ENCODE measurements around the gene RPL27.

Gene RPL27

DNA sequence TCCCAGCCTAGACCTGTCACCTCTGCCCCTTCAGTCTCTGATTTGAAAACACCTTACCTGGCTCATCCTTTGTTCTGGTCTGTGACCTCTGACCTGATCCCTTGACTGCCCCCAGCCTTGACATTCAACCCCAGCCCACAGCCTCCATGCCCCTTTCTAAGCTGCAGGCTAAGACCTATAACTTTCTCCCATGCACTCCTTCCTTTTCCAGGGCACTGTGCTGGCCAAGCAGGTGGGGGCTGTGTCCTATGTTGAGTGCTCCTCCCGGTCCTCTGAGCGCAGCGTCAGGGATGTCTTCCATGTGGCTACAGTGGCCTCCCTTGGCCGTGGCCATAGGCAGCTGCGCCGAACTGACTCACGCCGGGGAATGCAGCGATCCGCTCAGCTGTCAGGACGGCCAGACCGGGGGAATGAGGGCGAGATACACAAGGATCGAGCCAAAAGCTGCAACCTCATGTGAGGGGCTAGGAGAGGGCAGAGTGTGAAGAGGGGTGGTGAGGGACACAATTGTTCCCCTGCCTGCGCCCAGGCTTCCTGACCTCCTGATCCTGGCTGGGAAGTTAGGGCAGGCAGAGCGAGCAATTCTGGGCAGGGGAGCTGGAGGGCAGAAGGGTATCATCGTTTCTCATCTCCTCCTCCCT is 30.1 kb downstream of the RPL27 start:
- TF ChIP-seq POLR2A (IDR thresholded peaks at IDR 0.05; ENCODE audit: extremely low read depth, insufficient read length) (no peak), MYC (IDR thresholded peaks at IDR 0.05; ENCODE audit: low read depth, low read length) (no peak)
- TF ChIP-seq, protein P1, sequence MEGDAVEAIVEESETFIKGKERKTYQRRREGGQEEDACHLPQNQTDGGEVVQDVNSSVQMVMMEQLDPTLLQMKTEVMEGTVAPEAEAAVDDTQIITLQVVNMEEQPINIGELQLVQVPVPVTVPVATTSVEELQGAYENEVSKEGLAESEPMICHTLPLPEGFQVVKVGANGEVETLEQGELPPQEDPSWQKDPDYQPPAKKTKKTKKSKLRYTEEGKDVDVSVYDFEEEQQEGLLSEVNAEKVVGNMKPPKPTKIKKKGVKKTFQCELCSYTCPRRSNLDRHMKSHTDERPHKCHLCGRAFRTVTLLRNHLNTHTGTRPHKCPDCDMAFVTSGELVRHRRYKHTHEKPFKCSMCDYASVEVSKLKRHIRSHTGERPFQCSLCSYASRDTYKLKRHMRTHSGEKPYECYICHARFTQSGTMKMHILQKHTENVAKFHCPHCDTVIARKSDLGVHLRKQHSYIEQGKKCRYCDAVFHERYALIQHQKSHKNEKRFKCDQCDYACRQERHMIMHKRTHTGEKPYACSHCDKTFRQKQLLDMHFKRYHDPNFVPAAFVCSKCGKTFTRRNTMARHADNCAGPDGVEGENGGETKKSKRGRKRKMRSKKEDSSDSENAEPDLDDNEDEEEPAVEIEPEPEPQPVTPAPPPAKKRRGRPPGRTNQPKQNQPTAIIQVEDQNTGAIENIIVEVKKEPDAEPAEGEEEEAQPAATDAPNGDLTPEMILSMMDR (IDR thresholded peaks at IDR 0.05; ENCODE audit: low read depth, low read length), result no peak
- TF ChIP-seq, protein P2, sequence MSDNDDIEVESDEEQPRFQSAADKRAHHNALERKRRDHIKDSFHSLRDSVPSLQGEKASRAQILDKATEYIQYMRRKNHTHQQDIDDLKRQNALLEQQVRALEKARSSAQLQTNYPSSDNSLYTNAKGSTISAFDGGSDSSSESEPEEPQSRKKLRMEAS (IDR thresholded peaks at IDR 0.05; ENCODE audit: low read depth, low read length), result no peak
- no peak overlapping the region for H3K4me3 ChIP-seq (ENCODE audit: low read depth, low read length)
- DNase-seq (ENCODE audit: low read depth), result no peak

DNA sequence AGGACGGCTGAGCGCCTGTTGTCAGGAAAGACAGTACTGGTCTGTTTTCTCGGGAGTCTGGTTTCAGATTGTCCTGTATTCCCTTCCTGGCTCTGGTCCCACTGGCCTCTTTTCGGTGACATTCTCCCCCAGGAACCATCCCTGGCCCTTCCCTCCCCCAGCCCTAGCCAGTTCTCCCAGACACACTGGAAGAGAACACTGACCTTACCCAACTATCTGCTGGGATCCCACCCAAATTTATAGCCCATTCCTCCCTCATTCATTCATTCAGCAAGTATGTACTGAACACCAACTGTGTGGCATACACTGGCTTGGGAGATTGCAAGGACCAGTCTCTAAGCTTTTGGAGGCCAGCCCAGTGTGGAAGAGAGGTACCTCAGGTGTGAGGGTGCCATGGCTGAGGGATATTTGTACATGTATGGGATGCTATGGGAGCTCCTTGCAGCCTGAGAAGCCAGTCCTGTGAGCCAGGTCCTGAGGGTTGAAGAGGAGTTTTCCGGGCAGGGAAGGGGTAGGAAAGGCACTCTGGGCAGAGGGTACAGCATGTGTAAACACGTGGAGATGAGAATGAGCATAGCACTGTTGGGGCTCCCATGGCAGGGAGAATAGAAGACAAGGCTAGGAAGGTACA is 32.0 kb downstream of the RPL27 start:
- TF ChIP-seq MYC (IDR thresholded peaks at IDR 0.05; ENCODE audit: low read depth, low read length) (no peak), POLR2A (IDR thresholded peaks at IDR 0.05; ENCODE audit: extremely low read depth, insufficient read length) (no peak)
- TF ChIP-seq, protein P2 (IDR thresholded peaks at IDR 0.05; ENCODE audit: low read depth, low read length), result no peak
- TF ChIP-seq, protein P1 (IDR thresholded peaks at IDR 0.05; ENCODE audit: low read depth, low read length), result no peak
- H3K4me3 ChIP-seq (ENCODE audit: low read depth, low read length), result no peak overlapping the region
- no peak for DNase-seq (ENCODE audit: low read depth)

DNA sequence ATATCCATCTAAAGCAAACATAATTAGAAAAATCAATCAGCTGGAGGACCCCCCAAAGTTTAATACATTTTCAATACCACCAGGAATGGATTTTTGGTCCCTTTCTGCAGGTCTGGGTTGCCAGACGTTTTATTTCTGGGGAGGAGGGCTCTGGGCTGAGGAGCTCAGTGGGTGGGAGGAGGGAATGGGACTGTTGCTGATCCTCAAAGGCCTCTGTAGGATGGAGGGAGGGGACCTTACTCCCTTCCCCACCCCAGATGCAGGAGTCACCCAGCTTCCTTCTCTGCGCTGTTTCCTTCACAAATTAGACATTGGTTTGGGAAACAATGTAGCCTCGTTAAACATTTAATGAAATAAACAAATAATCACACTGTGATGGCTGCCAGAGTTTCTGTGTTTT is 33.4 kb downstream of the RPL27 start:
- no peak overlapping the region for H3K4me3 ChIP-seq (ENCODE audit: low read depth, low read length)
- no peak for DNase-seq (ENCODE audit: low read depth)
- TF ChIP-seq MYC (IDR thresholded peaks at IDR 0.05; ENCODE audit: low read depth, low read length), result no peak
- TF ChIP-seq POLR2A (IDR thresholded peaks at IDR 0.05; ENCODE audit: extremely low read depth, insufficient read length), result no peak
- TF ChIP-seq, protein P1 (IDR thresholded peaks at IDR 0.05; ENCODE audit: low read depth, low read length), result no peak
- TF ChIP-seq, protein P2 (IDR thresholded peaks at IDR 0.05; ENCODE audit: low read depth, low read length), result no peak

DNA sequence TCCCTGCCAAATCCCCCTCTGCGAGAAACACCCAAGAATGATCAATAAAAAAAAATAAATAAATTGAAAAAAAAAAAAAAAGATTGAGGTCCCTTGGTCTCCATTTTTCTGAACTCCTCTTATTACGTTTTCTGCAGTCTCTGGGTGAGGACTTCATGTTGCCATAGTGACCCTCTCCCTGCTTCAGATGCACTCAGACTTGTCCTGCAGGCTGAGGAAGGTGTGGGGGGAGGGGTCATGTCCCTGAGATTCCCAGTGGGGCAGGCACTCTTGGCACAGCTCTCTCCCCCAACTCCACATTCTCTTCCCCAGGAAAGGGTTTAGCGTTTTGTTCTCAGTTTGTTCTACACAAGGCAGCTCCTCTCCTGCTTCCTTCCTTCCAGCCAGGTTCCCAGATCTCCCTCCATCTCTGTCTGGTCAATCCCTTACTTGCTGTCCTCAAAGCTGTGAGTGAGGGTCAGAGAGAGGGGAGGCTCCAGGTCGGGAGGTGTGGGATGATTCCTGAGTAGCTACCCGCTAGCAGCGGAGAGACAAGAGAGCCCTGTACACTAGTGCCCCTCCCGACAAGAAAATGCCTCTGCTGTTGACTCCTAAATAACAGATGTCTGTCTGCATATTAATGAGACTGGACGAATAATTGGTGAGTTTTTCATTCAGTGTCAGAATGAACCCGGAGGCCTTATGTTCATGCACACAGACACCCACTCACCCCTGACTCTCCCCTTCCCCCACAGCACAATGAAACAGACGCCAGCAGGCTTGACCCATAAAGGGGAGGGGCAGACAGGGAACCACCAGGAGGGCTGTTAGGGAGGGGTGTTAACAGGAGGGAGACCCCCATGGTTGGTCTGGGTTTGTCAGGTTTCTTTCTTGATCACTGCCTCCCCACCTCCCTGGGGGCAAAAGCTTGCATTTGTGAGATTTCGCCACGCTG is 36.0 kb downstream of the RPL27 start:
- TF ChIP-seq POLR2A (IDR thresholded peaks at IDR 0.05; ENCODE audit: extremely low read depth, insufficient read length) (no peak), MYC (IDR thresholded peaks at IDR 0.05; ENCODE audit: low read depth, low read length) (no peak)
- TF ChIP-seq, protein P2 (IDR thresholded peaks at IDR 0.05; ENCODE audit: low read depth, low read length), result no peak
- TF ChIP-seq, protein P1 (IDR thresholded peaks at IDR 0.05; ENCODE audit: low read depth, low read length), result no peak
- H3K4me3 ChIP-seq (ENCODE audit: low read depth, low read length), result no peak overlapping the region
- DNase-seq (ENCODE audit: low read depth), result no peak

DNA sequence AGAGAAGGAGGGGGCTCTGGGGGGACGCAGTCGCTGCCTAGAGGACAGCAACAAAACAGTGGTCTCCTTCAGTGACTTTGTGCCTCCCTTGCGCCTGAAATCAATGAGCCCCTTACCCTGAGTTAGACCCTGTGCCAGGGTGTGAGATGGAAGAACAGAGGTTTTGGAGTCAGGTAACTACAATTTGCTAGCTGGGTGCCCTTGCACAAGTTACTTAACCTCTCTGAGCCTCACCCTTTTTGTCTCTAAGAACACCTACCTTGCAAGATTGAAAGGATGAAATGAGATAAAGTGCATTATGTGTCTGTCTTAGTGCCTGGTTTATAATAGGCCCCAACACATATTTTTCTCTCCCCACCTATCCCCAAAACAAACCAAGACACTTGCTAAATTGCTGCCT is 36.7 kb downstream of the RPL27 start:
- DNase-seq (ENCODE audit: low read depth), result no peak
- no peak overlapping the region for H3K4me3 ChIP-seq (ENCODE audit: low read depth, low read length)
- TF ChIP-seq, protein P2 (IDR thresholded peaks at IDR 0.05; ENCODE audit: low read depth, low read length), result no peak
- TF ChIP-seq MYC (IDR thresholded peaks at IDR 0.05; ENCODE audit: low read depth, low read length) (no peak), POLR2A (IDR thresholded peaks at IDR 0.05; ENCODE audit: extremely low read depth, insufficient read length) (no peak)
- TF ChIP-seq, protein P1 (IDR thresholded peaks at IDR 0.05; ENCODE audit: low read depth, low read length), result no peak
